ENCODE results near the gene RPS6KC1. TPM values are rescaled to one million over a fixed set of nuclear protein-coding genes. Genes with fewer than 3 reads are reported as not detected.
A peak's percentile ranks its signal among the peaks of the same experiment; 100 is the strongest.

RPS6KC1 gene
- total and polyA plus RNA-seq, 4 donors, result 2.9 to 41.6 (median 11.1) TPM

DNA sequence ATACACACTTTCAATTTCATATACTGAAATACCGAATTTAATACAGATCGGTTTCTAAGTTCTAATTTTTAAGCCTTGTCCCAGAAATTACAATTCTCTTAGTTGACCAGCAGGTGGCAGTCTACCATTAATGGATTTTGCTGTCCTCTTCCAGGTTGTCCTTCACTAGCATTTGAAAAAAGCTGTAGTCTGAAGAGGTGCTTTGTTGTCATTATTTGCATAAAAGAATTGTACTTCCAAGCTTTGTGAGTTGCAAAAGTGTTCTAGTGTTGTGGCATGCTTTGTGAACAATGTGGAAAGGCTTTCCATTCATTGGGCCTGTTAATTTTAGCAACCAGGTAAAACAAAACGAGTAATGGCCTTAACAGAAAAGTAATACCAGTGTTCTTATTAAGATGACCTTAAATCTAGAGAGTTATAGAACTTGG is 193.6 kb downstream of the RPS6KC1 start:
- TF ChIP-seq, protein P1, sequence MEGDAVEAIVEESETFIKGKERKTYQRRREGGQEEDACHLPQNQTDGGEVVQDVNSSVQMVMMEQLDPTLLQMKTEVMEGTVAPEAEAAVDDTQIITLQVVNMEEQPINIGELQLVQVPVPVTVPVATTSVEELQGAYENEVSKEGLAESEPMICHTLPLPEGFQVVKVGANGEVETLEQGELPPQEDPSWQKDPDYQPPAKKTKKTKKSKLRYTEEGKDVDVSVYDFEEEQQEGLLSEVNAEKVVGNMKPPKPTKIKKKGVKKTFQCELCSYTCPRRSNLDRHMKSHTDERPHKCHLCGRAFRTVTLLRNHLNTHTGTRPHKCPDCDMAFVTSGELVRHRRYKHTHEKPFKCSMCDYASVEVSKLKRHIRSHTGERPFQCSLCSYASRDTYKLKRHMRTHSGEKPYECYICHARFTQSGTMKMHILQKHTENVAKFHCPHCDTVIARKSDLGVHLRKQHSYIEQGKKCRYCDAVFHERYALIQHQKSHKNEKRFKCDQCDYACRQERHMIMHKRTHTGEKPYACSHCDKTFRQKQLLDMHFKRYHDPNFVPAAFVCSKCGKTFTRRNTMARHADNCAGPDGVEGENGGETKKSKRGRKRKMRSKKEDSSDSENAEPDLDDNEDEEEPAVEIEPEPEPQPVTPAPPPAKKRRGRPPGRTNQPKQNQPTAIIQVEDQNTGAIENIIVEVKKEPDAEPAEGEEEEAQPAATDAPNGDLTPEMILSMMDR (IDR thresholded peaks at IDR 0.05; ENCODE audit: control extremely low read depth, extremely low read depth), result peak; percentile 52
- H3K9me3 ChIP-seq (ENCODE audit: control insufficient read depth in 4 of 4, insufficient read depth in 3 of 4, low read length in 3 of 4), result no peaks in the 10 kb centered on the region
- WGBS, 2 donors, result 54 to 72% methylated on average over 3 of the region's 3 CpGs
- H3K9ac ChIP-seq (ENCODE audit: insufficient read depth in 1 of 2, low read length in 2 of 2), result no peak overlapping the region
- no peak for ATAC-seq (ENCODE audit: insufficient read depth, low FRiP score)
- no peak overlapping the region for H3K27ac ChIP-seq (ENCODE audit: low read depth in 1 of 2, low read length in 1 of 2)
- H3K4me3 ChIP-seq, result no peak overlapping the region
- no peaks in the 10 kb centered on the region for H3K4me1 ChIP-seq (ENCODE audit: control insufficient read depth in 5 of 5, insufficient read depth in 5 of 5, low read length in 5 of 5)
- peaks cover 0 to 14% (median 3%) of the 10 kb centered on the region in 4 donors for H3K36me3 ChIP-seq (ENCODE audit: control insufficient read depth in 4 of 4, insufficient read depth in 4 of 4, low read length in 4 of 4)
- DNase-seq, result peak; percentile 16 to 76 (median 59)
- H3K27me3 ChIP-seq (ENCODE audit: control insufficient read depth in 3 of 3, insufficient read depth in 3 of 3, low read length in 2 of 3), result no peaks in the 10 kb centered on the region

DNA sequence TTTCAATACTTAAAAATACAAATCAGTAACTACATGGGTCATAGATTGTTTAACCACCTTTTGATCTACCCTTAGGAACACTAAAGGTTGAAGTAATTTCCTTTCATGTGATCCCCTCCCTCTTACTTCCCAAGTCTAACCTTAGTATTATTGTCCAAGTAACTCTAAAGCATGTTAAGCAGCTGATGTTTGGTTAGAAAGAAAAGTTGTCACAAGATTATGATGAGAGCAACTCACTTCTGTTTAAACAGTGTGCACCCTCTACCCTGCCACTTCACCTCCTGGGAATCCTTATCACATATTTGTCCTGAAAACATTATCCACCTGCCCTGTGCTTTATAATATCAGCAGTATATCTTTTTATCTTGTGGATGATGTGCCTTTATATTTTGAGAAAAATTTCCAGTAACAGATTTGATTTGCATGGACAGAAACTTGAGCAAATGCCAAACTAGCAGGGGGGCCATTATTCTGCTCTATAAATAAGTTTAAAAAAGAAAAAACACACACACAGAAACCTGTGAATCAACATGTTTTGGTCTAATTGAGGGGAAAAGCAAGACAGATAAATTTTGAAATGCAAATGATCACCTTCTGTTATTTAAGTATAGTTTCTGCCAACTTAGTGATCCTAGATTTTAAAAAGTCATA is 194.3 kb downstream of the RPS6KC1 start:
- H3K4me3 ChIP-seq, result no peak overlapping the region
- peaks cover 0 to 14% (median 3%) of the 10 kb centered on the region in 4 donors for H3K36me3 ChIP-seq (ENCODE audit: control insufficient read depth in 4 of 4, insufficient read depth in 4 of 4, low read length in 4 of 4)
- no peaks in the 10 kb centered on the region for H3K9me3 ChIP-seq (ENCODE audit: control insufficient read depth in 4 of 4, insufficient read depth in 3 of 4, low read length in 3 of 4)
- no peak overlapping the region for H3K9ac ChIP-seq (ENCODE audit: insufficient read depth in 1 of 2, low read length in 2 of 2)
- no peaks in the 10 kb centered on the region for H3K4me1 ChIP-seq (ENCODE audit: control insufficient read depth in 5 of 5, insufficient read depth in 5 of 5, low read length in 5 of 5)
- H3K27ac ChIP-seq (ENCODE audit: low read depth in 1 of 2, low read length in 1 of 2), result no peak overlapping the region
- TF ChIP-seq, protein P1 (IDR thresholded peaks at IDR 0.05; ENCODE audit: control extremely low read depth, extremely low read depth), result no peak
- no peak for ATAC-seq (ENCODE audit: insufficient read depth, low FRiP score)
- no peak for DNase-seq
- H3K27me3 ChIP-seq (ENCODE audit: control insufficient read depth in 3 of 3, insufficient read depth in 3 of 3, low read length in 2 of 3), result no peaks in the 10 kb centered on the region

DNA sequence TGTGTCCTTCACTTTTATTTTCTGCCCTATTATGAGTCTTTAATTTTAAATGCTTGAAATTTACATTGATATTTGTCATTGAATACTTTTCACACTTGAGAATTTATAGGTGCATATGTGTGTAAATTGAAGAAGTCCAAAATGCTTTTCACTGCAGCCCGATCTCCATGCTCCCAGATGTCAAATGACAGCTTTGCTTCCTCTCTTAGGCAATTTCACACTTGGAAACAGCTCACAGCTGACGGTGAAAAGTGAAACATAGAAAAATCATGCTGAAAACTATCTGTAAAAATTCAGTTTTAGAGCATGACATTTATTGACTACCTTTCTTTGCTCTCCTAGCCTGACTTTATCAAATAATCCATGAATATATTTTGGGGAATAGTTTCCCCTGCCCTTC is 196.0 kb downstream of the RPS6KC1 start:
- H3K9ac ChIP-seq (ENCODE audit: insufficient read depth in 1 of 2, low read length in 2 of 2), result no peak overlapping the region
- H3K9me3 ChIP-seq (ENCODE audit: control insufficient read depth in 4 of 4, insufficient read depth in 3 of 4, low read length in 3 of 4), result no peaks in the 10 kb centered on the region
- no peak overlapping the region for H3K4me3 ChIP-seq
- H3K27me3 ChIP-seq (ENCODE audit: control insufficient read depth in 3 of 3, insufficient read depth in 3 of 3, low read length in 2 of 3), result no peaks in the 10 kb centered on the region
- H3K36me3 ChIP-seq (ENCODE audit: control insufficient read depth in 4 of 4, insufficient read depth in 4 of 4, low read length in 4 of 4), result peaks cover 0 to 4% (median 1%) of the 10 kb centered on the region in 4 donors
- no peak for ATAC-seq (ENCODE audit: insufficient read depth, low FRiP score)
- no peaks in the 10 kb centered on the region for H3K4me1 ChIP-seq (ENCODE audit: control insufficient read depth in 5 of 5, insufficient read depth in 5 of 5, low read length in 5 of 5)
- DNase-seq, result peak in 2 of 3 donors; percentile 16 to 34
- TF ChIP-seq, protein P1 (IDR thresholded peaks at IDR 0.05; ENCODE audit: control extremely low read depth, extremely low read depth), result no peak
- no peak overlapping the region for H3K27ac ChIP-seq (ENCODE audit: low read depth in 1 of 2, low read length in 1 of 2)
- 45 to 70% methylated on average over 2 of the region's 2 CpGs for WGBS, 2 donors

DNA sequence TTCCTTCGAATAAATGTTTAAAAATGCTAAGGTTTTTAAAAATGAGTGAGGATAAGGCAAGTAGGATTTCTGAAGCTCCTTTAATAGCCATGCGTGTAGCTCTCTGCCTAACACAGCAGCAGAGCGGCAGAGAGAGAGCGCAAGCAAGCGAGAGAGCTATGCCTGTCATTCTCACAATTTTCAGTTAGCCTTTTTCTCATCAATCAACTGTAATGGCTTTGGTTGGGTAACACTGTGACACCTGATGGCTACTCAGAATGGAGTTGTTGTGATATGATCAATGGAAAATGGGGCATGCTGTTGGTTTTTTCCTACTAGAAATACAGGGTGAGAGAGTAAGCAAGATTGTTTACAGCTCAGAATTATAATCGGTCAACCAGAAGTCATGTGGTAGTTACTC is 198.4 kb downstream of the RPS6KC1 start:
- Histone ChIP-seq H3K27me3 (ENCODE audit: control insufficient read depth in 3 of 3, insufficient read depth in 3 of 3, low read length in 2 of 3) (no peaks in the 10 kb centered on the region), H3K9ac (ENCODE audit: insufficient read depth in 1 of 2, low read length in 2 of 2) (no peak overlapping the region), H3K4me3 (no peak overlapping the region), H3K4me1 (ENCODE audit: control insufficient read depth in 5 of 5, insufficient read depth in 5 of 5, low read length in 5 of 5) (no peaks in the 10 kb centered on the region), H3K27ac (ENCODE audit: low read depth in 1 of 2, low read length in 1 of 2) (no peak overlapping the region), H3K9me3 (ENCODE audit: control insufficient read depth in 4 of 4, insufficient read depth in 3 of 4, low read length in 3 of 4) (no peaks in the 10 kb centered on the region), H3K36me3 (ENCODE audit: control insufficient read depth in 4 of 4, insufficient read depth in 4 of 4, low read length in 4 of 4) (peaks cover 0 to 3% (median 0%) of the 10 kb centered on the region in 4 donors)
- ATAC-seq (ENCODE audit: insufficient read depth, low FRiP score) (no peak), DNase-seq (no peak)
- 96% methylated on average over 6 of the region's 6 CpGs for WGBS, 2 donors
- TF ChIP-seq, protein P1 (IDR thresholded peaks at IDR 0.05; ENCODE audit: control extremely low read depth, extremely low read depth), result no peak
